ENCODE data around the gene CUX1. TPM values are rescaled to one million over a fixed set of nuclear protein-coding genes. Genes with fewer than 3 reads are reported as not detected.

The CUX1 gene
- total RNA-seq, 1 donor from 2014 or later, result 46.5 TPM

DNA sequence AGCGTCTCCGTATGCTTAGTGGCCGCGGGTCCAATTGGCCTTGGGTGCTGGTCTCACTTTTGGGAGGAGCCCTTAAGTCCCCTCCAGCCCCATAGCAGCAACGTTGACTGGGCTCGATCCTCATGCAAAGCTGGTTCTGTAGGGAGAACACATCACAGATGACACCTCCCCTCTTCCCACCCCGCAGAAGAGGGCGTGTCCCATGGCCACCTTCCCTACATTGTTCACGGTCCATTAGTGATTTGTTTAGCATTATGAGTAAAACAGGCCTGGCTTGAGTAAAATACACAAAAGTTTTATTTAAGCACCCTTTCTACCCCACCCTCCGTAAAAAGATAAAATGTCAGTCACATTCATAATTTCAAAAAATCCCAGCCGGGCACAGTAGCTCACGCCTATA is 380.2 kb downstream of the CUX1 start:
- no peak for DNase-seq (ENCODE audit: low read depth)

DNA sequence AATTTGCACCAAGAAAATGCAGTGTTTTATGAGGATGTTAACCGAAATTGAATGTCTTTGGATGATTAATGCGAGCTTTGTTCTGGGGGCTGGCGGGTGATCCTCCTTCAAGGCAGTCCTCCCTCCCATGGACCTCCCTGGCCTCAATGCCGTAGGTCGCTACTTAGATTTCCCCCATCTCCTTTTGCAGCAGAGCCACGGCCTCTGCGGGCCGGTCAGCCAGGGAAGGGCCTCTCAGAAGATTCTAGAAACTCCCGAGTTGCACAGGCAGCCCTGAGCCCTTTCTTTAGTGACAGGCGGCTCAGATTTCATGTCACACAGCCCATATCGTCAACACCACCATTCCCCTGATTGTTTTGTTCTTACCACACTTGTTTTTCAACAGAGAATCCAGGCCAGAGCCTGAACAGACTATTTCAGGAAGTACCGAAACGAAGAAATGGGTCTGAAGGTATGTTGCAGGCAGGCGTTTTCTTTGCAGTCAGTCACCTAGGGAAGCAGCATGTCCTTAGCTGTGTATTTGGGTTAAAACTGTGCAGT is 381.1 kb downstream of the CUX1 start:
- no peak for DNase-seq (ENCODE audit: low read depth)

DNA sequence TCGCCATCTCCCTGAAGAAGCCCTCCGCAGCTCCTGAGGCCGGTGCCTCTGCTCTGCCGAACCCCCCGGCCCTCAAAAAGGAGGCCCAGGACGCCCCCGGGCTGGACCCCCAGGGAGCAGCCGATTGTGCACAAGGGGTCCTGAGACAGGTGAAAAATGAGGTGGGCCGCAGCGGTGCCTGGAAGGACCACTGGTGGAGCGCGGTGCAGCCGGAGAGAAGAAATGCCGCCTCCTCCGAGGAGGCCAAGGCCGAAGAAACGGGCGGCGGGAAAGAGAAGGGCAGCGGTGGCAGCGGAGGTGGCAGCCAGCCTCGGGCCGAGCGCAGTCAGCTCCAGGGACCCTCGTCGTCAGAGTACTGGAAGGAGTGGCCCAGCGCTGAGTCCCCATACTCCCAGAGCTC is 384.1 kb downstream of the CUX1 start:
- DNase-seq (ENCODE audit: low read depth), result no peak

DNA sequence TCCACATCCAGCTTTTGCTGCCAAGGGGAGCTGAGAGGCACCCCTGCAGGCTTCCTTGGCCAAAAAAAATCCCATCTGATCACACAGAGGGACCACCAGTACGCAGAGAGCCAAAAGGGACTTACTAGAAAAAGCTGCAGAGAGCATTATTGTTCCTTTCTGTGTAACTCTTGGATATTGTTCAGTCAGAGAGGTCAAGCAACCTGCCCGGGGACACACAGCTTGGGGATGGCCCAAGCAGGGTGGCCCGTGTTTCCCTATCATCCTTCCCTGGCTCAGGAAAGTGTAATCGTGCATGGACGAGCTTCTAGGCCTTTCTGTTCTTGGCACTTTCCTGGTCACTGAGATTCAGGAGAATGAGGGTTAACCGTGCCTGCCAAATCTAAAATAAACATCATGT is 385.1 kb downstream of the CUX1 start:
- no peak for DNase-seq (ENCODE audit: low read depth)

DNA sequence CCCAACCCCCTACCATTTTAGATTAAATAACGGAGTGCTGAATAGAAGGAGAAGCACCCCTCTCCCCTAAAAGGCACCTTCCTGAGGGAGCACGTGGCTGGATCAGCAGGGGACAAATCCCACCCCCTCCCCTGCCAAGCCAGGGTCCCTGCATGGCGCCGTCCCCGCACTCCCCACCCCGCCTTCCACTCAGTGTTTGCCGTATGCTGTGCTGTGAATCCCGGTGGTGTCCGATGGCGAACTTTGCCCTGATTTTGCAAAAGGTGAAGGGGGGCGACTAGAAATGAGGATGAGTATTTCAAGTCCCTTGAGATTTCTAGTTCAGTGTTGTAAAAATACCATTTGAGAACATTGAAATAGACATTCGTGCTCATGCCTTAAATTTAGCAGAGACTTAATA is 385.8 kb downstream of the CUX1 start:
- DNase-seq (ENCODE audit: low read depth), result no peak

DNA sequence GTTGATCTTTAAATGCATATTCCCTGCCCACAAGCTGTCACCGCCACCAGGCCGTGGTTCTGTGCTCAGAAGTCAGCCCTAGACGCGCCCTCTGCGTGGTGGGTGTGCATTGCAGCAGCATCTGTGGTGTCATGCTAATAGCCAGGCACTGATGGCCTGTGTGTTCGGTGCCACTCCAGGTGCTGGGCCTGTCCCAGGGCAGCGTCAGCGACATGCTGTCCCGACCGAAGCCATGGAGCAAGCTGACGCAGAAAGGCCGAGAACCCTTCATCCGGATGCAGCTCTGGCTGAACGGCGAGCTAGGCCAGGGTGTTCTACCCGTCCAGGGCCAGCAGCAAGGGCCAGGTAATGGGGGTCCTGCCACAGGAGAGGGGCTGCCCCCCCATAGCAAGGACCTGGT is 386.8 kb downstream of the CUX1 start:
- no peak for DNase-seq (ENCODE audit: low read depth)

DNA sequence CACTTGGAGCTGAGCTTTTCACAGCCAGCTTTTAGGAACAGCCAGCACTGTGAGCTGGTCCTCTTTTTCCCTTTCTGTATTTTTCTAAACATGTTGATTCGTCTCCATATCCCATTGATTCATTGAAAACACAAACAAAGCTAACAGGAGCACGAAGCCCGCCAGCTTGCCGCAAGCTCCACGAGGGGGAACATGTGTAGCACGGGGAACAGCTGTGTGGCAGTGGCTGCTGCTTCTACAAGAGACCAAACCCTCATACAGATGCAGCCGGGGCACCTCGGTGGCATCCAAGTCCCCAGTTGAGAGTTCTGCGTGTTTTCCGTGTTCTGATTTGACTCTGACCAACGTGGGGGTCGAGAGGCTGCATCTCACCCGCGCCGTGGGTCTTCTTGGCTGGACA is 388.5 kb downstream of the CUX1 start:
- no peak for DNase-seq (ENCODE audit: low read depth)

DNA sequence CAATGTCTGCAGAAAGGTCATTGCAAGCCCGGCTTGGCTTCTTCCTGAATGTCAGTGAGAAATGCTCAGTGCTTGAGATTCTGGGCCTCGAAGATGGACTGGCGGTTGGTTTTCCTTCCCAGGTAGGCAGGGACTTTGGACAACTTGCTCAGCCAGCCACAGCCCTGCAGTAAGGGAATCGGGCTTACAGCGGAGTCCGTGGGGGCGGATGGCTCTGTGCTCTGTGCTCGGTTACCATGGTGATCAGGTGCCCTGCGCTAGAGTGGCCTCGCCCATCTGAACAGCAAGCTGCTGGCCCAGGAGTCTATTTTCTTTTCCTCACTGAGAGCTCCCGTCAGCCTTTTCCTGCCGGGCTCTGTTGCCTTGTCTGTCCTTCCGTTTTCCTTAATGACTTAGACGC is 391.4 kb downstream of the CUX1 start:
- DNase-seq (ENCODE audit: low read depth), result no peak

DNA sequence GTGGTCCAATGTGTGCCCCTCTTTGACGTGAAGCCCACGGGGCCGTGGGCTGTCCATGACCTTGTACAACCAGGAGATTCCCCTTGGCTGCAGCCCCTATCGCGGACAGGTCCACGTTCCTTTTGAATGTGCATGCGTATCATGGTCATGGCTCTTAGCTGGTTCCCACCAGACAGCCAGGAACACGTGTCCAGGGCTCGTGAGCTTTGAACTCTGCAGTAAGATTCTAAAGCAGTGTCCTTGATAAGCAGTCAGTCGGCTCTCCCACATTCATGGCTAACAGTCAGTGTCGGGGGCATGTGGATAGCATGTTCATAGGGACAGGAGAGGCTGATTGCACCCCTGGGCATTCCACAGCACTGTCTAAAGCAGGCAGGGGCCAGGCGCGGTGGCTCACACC is 393.4 kb downstream of the CUX1 start:
- no peak for DNase-seq (ENCODE audit: low read depth)

DNA sequence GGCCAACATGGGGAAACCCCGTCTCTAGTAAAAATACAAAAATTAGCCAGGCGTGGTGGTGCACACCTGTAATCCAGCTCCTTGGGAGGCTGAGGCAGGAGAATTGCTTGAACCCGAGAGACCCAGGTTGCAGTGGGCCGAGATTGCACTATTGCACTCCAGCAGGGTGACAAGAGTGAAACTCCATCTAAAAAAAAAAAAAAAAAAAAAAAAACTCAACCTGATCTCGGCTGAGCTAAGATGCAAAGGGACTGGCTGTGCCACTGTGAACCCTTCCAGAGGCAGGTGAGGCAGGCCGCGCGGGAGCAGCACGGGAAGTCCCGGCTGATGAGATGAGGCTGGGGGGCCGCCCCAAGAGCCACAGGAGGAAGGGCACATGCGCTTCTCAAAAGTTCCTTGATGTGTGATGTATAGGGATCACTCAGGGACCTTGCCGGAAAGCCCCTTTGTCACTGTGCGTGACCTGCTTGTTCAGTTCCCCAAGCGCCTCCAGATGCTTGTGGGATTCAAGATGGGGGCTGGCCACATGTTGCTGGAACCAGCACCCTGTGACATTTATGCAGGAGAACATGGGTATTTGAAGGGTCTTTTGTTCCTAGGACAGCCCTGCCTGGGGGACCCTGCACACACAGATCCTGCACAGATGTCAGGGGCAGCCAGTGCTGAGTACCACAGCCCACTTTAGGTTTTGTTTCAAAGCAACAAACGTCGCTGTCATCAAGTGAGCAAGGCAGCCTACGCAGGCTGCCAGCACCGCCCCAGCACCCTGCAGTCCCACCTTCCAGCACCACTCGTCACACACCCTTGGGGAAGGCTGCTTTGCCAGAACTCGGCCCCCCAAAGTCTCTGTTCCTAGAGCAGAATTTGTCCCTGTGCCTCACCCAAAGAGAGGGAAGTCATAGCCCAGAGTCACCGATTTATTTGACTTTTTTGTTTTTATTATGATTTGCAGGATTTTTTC is 394.4 kb downstream of the CUX1 start:
- no peak for DNase-seq (ENCODE audit: low read depth)

DNA sequence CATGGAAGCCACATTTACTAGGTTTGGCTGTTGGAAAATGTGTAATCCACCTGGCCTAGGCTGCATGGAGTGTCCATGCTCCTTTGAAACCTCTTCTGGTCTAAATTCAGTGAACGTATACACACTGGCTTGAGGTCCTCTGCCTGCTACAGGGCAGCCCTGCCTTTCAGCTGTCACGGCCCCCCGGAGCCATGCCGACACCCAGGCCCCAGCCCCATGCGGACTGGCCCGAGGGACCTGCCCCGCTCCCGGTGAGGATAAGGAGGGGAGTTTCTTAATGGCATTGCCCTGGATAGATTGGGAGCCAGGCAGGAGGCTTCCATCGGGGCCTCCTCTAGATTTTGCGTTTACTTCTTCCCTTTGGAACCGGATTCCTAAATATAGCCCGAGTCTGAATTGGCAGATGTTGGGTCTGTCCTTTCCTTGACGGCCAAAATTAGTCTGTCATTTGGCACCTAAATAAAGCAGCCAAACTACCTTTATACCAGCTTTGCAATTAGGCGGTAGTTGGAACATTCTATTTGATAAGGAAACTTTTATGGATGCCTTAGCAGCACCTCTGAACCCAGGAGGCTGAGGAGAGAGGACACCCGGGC is 397.1 kb downstream of the CUX1 start:
- DNase-seq (ENCODE audit: low read depth), result peak; percentile 17

DNA sequence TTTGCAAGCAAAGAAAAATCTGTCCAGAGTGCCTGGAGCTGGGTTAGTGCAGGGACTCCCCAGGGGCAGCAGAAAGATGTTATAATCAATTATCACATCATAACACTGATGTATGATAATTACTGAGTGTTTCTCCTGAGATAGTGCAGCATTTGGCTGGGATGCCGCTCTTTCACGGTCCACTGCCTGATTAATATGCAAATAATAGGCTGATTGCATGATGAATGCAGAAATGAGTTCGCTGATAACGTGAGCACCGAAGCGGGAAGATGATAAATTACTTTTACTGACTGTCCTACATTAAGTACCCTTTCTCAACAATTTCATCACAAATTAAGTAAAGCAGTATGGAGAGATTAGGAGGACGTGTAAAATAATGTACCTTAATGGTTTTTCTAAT is 397.8 kb downstream of the CUX1 start:
- DNase-seq (ENCODE audit: low read depth), result no peak

DNA sequence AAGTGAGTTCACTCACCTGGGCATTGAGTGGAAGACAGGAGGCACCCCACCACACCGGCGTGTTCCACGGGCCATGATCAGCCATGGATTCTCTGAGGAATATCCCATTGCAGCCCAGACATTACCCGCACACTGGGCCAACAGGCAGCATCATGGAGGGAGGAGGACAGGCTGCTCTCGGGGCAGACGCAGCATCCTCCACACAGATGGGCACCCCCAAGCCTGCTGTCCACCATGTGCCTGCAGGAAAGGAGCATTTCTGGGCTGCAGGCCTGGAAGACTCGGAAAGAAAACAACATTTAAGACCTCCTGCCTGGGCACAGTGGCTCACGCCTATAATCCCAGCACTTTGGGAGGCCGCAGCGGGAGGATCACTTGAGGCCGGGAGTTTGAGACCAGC is 398.3 kb downstream of the CUX1 start:
- no peak for DNase-seq (ENCODE audit: low read depth)

DNA sequence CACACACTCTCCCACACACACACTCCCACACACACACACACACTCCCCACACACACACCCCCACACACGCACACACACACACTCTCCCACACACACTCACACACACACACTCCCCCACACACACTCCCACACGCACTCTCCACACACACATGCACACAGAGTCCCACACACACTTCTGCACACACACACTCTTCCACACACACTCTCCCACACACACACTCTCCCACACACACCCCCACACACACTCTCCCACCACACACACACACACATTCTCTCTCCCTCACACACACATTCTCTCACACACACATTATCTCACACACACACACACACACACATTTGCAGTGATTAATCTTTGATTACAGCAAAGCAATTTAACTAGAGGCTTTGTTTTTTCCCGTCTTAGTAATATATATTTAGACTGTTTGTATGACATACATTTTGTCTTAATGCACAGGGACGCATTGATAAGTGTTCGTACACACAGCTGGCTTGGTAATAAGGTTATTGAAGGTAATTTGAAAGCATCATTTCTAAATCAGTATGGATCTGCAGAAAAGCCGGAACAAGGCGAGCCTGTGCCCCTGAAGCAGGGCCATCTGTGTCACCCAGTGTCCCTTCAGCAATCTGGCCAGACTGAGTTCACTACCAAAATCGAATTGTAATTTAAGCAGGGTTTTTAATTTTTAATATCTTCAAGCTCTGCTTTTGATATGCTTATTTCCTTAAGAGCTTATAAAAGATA is 399.3 kb downstream of the CUX1 start:
- DNase-seq (ENCODE audit: low read depth), result no peak

DNA sequence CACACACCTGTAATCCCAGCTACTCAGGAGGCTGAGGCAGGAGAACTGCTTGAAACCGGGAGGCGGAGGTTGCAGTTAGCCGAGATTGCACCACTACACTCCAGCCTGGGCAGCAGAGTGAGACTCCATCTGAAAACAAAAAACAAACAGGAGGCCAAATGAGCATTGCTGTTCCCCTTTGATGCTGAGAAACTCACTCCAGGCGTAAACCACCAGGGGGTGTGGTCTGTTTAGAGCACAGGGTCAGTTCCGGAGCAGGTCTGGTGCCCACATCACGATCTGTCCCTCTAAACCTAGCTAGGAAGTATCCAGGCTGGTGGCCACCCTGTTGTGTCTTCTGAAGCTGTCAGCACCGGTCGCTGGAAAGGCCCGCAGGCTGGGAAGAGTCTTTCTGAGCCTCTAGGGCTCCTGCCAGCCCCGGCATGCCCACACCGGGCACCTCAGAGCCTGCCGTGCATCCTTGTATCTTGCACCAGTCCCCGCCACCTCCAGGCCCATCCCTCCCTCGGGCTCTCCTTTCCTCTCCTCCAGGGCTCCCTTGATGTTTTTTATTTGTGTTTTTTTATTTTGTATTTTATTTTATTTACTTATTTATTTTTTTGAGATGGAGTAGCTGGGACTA is 402.9 kb downstream of the CUX1 start:
- DNase-seq (ENCODE audit: low read depth), result peak; percentile 13

DNA sequence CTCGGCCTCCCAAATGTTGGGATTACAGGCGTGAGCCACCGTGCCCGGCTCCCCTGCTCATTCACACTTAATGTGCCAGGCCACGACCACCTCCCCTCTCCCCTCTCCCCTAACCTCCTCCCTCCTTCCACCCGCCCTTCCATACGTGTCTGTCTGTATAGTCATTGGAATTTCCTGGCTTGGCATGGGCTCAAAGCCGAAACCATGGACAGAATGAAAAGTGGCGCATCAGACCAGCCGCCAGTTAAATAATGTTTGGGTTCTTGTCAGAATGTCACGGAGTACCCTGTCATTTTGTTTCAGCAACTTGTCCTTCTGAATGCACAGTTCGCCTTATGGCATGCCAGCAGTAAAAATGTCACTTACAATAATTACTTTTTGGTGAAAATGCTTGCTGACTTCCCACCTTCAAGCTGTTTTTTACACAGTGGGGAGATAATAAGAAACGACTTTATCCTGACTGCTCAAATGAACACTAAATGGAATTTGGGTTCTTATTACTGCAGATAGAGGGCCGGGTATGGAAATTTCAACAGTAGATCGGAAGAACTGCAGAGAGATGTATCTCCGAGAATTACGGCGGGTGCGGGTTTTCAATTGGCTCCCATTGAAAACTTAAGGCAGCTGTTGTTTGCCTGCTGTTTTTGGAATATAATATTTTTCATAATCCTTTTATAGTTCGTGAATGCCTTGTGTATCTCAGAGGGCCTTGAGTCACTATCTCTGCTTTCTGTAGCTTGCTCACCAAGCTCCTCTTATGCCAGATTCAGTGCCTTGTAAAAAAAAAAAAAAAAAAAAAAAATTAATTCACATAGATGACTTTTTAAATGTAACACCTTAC is 403.8 kb downstream of the CUX1 start:
- peak; percentile 61 for DNase-seq (ENCODE audit: low read depth)

DNA sequence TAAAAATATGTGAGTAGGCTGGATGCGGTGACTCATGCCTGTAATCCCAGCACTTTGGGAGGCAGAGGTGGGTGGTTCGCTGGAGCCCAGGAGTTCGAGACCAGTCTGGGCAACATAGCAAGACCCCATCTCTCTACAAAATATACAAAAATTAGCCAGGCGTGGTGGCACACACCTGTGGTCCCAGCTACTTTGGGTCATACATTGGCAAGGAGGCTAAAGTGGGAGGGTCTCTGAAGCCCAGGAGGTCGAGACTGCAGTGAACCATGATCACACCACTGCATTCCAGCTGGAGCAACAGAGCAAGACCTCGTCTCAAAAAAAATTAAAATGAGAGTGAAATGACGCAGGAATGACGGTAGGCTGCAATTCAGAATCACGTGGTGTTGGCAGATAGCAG is 404.5 kb downstream of the CUX1 start:
- DNase-seq (ENCODE audit: low read depth), result no peak

DNA sequence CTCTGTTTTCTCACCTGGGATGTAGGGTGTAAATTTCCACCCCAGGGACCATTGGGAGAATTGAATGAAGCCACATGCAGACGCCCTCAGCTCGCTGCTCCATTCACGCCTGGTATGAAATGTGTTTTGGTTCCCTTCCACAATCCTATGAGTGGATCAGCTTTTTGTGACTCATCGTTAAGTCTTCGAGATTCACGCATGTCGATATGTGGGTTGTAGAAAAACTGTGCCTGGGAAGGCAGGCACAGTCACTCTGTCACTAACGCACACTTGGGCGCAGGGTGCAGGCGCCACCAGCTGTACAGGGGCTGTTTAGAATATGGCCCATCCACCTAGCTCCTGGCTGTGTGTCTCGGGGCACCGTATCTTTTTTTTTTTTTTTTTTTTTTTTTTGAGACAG is 405.0 kb downstream of the CUX1 start:
- DNase-seq (ENCODE audit: low read depth), result peak; percentile 40

DNA sequence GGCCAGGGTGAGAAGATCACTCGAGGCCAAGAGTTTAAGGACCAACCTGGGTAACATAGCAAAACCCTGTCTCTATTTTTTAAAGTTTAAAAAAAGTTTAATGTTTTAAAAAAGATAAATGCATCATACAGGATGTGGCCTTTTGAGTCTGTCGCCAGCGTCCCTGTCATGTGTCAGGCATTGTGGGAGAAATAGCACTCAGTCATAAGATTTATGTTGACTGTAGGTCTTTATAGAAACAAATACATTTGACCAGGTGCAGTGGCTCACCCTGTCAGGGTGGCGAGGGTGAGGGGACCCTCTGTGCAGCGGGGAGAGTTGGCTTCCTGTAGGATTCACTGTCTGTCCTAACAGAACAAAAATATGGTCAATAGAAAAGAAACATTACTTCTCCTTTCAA is 405.8 kb downstream of the CUX1 start:
- no peak for DNase-seq (ENCODE audit: low read depth)

DNA sequence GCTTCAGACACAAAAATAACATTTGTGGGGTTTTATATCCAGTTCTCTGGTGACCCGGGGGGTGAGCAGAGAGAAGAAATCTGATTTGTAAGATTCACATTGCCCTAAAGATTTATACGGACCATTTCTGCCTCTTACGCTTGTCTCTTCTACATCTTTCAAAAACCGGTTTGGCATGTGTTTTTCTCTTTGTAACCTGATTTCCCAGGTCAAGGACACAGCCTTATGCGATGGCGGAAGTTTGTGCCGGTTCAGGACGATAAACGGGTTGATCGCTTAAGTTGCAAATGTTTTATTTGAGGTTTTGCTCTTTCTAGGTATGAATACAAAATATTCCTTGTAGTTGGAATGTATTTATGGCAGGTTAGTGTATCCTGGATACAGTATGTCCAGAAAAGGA is 407.6 kb downstream of the CUX1 start:
- DNase-seq (ENCODE audit: low read depth), result no peak

DNA sequence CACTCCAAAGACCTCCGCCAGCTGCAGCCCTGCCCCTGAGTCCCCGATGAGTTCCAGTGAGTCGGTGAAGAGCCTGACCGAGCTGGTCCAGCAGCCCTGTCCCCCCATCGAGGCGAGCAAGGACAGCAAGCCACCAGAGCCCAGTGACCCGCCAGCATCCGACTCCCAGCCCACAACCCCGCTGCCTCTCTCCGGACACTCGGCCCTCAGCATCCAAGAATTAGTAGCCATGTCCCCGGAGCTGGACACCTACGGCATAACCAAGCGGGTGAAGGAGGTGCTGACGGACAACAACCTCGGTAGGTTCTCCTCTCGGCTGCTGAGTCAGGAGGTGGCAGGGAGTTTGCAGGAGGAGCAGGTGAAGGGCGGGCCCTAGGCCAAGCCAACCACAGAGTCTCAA is 409.9 kb downstream of the CUX1 start:
- no peak for DNase-seq (ENCODE audit: low read depth)

Measured in myocyte (in vitro differentiated cells).